Middle frontal gyrus (tissue), 1 donor: Measurements from ENCODE around the gene SIL1.

Source experiments
- DNase-seq: peaks from one replicate; pipeline ENCODE4 v3.0.0-alpha.2; 2015; ENCODE audit warnings: low spot score; ENCODE audit errors: extremely low spot score

The SIL1 gene

DNA sequence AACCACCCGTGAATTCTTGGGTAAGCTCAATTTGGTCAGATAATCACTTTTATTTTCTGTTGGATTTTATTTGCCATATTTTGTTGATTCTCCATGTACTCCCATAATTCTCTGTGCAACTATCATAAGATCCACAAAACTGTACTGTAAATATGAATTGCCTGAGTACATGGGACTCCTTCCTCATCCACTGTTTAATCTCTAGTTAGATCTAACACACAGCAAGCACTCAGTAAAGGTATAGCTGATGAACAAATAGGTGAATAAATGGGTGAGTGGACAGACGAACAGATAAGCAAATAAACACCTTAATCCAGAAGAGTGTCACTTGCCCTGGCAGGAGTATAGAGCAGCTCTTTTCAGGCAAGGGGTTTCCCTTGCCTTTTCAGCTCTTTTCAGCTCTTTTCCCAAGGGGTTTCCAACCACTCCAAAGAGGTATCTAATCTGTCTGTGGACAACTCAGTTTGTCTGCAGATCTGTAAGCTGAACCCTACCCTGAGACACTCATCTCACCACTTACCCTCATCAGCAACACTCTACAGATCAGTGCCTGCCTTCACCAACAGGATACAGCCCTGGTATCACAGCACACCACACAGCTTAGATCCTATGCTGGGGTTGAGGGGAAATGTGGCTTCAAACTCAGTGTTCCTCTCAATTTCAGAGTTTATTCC lies 51.2 kb downstream of the SIL1 start:
- DNase-seq: no peak

DNA sequence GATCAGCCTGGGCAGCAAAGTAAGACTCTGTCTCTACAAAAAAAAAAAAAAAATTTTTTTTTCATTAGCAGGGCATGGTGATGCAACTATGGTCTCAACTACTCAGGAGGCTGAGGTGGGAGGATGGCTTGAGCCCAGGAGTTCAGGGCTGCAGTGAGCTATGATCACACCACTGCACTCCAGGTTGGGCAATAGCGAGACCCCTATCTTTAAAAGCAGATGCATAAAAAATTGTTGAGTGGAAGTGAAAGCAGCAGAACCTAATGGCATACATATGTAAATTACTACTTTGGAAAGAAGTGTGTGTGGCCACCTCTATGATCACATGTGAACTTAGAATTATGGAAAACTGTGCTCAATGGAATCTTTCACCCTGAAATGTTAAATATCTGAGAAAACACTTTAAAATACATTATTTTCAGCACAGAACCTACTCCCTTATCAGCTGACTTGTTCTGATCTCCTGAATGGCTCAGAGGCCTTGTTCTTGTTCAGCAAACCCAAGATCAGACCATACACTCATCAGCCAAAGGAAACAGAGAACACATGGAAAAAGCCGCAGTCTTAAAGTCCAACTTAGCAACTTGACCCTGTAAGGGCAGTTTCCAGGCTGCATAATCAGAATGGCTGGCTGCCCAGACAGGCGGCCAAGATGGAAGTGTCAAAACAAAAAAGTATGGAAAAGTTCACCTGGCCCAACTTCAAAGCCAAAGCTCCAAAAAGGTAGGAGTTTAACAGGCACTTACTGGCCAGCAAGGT lies 56.5 kb downstream of the SIL1 start:
- no peak for DNase-seq

DNA sequence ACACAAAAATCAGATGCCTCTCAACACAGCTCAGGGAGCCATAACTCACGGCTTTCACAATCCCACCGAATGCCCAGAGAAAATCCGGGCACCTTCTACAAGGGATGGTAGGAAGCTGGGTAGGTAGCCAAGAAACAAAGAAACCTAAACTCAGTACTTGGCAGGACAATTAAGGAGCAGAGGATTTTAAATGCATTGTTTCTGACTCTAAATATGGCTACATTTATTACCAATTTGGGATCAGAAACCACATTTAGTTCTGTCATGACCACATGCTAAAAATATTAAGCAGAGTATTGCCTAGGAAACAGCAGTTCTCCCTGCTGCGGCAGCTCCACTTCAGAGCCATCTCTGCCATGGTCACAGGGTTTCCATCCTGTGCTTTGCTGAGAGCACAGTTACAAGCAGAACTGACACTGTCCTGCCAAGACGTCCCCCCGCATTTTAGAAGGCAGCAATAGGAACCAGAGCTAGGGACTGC lies 57.5 kb downstream of the SIL1 start:
- DNase-seq: peak; percentile 29

DNA sequence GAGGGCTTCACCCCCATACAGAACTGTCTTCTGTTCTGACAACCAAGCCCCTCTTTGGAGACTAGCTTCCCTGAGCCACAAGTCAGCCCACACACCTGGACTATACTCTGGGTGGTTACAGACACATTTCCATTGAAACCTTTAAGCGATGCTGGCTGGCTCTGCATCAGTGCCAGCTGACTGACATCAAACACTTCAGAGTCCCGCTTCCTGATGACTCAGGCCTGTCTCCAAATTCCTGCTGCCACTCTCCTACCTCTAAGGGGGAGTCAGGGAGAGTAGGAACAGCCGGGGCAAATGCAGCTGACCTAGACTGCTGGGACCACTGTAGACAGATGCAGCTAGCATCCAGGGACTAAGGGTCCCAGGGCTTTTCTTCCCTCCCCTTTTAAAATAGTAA lies 59.4 kb downstream of the SIL1 start:
- peak; percentile 52 for DNase-seq

DNA sequence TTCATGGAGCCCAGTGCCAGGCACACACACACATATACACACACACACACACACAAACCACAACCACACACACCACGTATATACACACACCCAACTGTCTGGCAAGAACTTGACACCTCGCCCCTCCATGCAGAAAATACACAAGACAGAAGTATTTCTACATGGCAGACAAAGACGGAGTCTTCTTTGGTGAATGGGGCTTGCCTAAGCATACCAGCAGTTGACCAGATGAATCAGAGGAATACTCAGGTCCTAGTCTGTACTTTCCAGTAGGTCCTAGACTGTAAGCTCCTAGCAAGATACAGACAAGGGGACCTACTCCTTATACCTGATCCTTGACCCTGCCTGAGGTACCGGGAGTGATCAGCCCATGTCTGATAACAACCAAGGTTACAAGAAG lies 60.1 kb downstream of the SIL1 start:
- no peak for DNase-seq

DNA sequence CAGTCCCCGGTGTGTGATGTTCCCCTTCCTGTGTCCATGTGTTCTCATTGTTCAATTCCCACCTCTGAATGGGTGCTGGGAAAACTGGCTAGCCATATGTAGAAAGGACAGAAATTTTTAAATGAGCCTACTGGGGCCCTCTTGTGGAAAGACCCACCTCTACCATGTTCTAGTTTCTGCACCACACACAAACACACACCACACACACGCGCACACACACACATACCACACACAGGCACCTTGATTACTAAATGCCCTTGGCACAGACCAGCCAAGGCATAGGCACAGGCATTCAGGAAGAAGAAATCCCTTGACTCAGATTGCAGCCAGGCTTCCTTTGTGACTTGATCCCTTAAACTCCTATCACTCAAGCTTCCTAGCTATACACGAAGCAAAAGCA lies 60.5 kb downstream of the SIL1 start:
- no peak for DNase-seq

DNA sequence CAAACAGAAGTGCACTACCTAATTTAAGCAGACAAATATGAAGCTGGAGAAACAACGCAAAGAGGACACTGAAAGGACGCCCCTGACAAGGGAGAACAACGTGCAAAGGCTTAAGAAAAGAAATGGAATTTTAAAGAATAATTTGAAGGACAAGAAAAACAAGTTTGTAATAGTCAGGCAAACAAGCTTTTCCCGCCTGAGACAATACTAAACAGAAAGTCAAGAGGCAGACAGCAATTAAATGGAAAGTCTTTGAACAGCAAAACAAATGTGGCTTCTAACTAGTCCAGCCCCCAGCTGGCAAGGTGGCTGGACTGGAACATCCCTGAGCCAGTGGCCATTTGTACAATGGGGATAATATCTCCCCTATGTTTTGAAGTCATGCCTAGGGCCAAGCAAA lies 63.3 kb downstream of the SIL1 start:
- no peak for DNase-seq

DNA sequence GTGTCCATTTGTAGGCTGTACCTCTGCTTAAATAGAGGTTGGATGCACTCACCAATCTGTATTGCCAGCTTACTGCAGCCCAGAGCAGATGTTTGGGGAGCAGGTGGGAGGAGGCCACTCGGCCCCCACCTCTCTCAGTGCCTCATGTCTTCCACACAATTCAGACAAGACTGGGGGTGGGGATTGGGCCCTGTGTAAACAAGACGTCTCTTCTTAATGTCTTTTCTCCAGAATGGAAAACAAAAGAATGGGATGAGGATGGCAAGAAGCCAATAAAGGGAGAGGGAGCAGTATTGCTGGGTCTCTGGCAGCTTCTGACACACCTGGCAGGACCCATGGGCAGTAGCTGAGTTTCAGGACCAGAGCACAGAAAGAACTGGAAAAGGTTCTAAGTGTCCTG lies 64.9 kb downstream of the SIL1 start:
- DNase-seq: no peak

DNA sequence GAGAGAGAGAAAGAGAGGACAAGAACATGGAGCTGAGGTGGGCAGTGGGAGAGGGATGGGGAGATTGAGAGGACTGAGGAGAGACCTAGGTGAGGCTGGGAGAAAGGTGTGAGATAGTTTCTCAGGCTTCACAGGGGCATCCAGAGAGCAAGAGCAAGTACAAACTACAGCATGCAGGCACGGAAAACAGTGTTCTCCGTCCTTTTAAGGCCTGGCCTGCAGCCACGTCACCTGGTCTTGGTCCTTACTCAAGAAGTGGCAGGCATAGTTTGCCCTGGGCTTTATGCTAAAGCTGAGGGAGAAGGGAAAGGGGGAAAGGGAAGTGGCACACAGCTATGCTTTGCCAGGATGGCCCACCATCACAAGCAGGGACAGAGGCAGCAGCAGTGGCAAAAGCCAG lies 65.7 kb downstream of the SIL1 start:
- DNase-seq: no peak

DNA sequence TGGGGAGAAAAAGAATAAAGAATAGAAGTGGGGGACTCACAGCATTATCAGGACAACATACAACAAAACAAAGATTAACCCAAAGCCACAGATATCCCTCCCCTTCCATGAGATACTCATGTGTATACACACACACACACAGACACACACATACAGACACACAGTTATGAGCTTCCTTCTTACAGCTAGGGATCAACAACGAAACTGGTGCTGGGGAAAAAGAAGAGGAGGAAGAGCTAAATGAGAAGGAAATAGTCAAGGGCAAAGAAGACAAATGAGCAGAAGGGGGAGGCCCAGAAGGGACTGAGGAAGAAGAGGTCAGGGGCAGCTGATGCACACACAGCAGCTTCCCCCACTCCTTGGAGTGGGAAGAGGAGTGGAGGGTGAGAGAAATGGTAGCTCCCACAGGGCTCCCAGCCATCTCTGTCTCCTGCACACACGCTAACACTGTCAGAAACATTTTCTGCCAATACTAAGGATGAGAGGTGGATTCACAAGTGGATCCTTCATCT lies 66.2 kb downstream of the SIL1 start:
- DNase-seq: peak; percentile 19

DNA sequence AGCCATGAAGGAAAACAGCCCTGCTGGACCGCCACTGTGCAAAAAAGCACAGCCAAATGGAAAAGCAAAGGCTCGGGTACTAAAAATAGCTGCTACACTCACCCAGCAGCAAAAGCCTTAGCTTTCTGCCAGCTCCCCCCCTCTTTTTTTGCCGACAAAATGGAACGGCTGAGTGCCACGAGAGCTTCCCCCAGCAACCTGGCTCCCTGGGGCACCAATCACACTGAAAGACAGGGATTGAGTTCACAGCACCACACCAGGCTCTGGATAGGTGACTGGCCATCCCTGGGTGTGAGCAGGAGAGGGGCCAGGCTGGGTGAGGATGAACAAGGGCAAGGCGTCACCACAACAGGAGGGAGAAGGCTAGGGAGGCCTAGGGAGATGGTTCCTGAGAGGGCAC lies 66.7 kb downstream of the SIL1 start:
- peak; percentile 26 for DNase-seq

DNA sequence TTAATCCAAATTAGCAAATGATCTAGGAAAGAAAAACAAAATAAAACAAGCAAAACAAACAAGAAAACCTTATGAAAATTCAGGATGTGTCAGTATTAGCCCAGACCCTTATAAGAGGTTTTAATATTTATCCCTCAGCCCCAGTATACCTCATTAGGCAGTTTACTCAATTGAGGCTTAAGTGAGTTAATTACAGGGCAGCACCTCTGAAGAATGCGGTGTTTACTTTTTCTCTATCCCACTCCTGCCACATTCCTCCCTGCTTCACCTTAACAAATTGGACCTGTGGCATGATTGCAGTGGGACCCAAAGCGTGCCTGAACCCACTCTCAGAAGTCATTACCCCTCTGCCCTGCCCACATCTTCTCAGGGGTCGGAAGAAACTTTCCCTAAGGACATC lies 67.1 kb downstream of the SIL1 start:
- DNase-seq: no peak

DNA sequence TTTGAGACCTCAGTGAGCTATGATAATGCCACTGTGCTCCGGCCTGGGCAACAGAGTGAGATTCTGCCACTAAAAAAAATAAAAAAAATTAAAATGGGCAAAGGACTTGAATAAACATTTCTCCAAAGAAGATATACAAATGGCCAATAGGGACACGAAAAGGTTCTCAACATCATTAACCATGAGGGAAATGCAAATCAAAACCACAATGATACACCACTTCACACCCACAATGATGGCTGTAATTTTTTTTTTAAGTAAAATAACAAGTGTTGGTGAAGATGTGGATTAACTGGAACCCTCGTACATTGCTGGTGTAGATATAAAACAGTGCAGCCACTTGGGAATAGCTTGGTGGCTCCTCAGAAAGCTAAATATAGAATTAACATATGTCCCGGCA lies 68.0 kb downstream of the SIL1 start:
- no peak for DNase-seq

DNA sequence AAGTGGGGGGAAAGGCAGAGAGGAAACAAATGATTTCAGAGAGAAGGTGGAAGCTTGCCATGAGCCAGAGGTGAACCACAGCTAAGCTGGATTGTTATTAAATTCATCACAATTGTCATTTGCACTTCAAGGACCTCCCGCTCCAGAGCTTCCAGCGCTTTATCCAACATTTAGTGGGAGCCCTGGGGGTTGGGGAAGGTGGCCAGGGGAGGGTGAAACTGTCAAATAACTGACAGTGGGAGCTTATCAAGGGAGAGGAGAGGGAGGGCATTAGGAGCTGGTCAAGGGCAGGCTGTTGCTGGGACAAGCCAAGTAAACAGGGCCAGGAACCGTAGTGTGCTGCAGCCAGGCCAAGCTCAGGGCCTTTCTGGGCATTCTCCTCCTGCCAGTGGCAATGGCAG lies 71.5 kb downstream of the SIL1 start:
- no peak for DNase-seq

DNA sequence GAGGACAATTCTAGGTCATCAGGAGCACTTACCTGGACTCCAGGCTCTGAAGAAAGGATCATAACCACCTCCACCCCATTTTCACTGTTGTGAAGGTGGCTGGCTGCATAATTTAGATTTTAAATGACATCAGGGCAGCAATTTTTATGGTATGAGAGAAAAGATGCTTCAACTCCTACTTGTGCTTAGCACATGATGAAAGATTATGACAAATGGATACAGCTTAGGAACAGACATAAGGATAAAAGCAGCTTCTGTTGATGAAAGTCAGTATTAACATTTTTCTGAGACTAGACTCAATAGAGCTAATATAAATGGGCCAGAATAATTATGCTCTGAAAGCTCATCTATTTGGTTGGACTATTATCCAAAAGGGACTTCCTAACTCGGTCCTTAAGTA lies 72.2 kb downstream of the SIL1 start:
- no peak for DNase-seq

DNA sequence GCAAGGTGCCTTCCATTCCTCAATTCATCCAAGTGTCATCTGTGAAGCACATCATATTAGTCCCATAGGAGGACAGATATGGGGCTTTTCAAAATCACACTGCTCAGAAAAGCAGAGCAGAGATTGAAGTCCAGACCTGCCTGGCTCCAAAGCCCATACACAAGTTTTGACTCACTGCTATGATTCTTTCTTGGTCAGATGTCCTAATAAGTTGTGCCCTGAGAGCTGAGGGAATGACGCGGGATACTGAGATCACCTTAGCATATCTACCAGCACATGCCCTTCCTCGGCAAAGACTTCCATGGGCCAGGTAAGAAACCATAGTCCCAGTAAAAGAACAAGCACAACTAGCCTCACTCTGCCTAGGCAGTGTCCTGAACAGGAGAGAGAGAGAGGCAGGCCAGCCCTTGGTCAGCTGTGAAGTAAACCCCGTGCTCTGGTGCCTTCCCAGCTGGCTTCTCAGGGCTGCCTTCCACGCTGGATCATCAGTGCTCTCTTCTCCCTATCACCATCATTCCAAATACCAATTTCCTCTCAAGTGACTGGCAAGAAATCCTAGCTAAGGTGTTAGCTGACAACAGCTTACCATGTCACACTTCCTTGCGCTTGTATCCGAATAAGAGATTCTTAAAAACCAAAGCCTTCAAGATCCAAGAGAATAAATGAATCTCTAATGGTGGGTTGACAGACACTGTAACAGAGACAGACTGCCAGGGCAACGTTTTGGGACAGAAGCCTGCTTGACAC lies 73.2 kb downstream of the SIL1 start:
- DNase-seq: no peak

DNA sequence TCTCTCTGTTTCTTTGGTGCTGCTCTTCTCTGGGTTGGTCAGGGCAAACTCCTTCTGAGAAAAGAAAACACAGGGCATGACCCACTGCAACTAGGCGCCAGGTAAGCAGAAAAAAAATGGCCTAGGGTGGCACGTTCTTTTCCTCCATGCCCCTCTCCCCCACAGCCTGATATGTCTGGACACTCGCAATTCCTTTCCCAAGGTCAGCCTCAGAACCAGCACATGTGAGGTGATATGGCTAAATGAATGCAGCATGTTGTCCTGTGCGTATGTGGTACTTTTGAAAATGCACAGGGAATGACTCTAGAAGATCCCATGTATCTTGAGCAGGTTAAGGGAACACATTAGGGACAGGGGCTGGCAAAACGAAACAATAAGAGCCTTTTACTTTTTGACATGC lies 77.0 kb downstream of the SIL1 start:
- DNase-seq: no peak

DNA sequence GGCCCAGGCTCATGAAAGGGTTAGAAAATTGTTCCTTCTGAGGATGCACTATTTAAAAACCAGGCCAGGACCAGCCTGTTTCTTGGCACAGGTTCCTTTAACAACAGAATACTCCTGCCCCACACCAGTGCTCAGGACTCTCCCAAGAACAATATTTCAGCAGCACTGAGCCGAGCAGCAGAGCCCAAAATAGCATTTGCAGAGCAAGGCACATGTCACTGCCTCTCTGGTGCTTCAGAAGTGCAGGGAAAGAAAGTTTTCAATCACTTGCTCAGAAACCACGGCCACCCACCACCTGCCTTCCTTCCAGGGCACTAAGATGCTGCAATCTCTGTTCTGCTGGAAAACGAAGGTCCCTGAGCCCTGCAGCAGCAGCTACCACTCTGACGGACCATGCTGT lies 77.6 kb downstream of the SIL1 start:
- DNase-seq: no peak

DNA sequence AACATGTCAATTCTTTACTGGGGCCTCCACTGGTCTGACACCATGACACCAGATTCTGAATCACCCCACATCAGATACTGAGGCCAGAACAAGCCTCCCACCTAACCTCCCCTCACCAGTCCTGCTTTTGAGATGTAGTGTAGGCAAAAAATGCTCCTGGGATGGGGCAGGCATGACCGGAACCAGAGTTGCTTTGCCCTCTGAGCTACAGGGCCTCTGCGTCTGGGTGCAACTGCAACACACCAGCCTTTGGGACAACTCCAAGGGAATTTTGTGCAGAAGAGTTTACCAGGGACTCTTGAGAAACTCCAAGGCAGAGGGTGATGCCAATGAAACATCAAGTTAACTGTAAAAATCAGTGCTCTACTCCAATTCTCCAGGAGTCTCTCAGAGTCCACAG lies 79.4 kb downstream of the SIL1 start:
- no peak for DNase-seq

DNA sequence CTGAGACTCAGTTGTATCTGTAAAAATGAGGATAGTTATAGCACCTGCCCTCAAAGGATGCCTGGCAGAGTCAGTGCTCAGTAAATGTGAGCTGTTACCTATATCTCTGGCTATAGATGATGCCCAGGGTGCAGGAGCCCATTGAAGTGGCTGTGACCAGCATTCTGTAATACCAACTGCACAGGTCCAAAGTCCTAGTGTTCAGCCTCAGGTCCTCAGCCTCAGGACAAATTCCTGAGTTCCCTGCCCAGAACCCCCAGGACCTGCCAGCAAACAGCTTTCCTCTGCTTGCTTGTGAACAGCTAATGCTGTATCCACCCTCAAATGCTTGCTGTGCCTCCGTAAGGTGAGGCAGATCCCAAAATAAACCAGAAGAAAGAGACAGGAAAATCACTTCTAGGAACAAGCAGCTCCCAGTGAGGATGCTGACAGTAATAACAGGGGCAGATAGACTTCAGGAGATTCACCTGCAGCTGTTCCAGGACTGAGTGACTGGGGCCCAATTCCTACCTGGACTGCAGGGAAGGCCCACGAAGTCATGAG lies 80.8 kb downstream of the SIL1 start:
- DNase-seq: no peak

DNA sequence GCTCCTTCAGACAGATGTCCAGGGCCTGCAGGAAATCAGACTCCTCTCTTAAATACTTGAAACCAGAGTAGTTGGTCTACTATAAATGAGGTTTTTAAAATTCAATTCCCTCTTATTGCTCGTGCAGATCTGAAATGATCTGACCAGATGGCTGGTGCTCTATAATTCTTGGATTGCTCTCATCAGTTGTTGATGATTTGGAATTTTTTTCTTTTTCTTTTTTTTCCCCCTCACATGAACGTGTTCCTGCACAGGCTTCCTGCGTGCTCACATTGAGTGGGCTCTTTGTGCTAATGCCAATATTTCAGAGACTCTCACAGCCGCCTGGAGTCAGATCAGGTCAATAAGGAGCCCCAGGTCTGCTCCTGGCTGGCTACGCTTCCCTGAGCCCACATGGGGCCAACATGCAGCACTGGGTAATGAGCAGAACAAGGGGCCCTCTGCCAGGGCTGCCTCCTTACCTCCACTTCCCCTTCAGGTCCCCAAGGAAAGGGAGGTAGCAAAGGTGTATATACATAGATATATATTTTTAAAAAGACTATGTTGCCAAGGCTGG lies 82.0 kb downstream of the SIL1 start:
- no peak for DNase-seq

DNA sequence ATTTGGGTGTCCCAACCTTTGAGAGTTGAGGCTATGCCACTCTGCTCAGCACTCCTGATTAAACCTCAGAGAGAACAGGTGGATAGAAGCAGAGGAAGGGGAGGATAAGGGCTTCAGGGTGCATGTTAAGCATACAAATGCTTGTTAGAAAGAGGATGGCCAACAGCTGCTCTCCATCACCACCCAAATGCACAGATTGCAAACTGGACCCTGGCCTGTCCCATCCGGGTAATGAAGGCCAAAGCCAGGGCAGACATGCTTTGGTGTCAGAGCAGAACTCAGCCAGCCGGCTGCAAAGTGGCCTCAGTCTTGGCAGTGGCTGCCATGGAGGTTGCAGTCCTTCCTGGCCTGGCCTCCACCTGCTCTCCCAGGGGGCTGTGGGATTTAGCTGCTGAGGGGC lies 84.3 kb downstream of the SIL1 start:
- no peak for DNase-seq
